Measurements from ENCODE around the gene TTLL1.
"Not testable (repeated sequence)": the region's sequence is repeated elsewhere in the genome, so short reads cannot be mapped to it uniquely, and the experiment has no call there.

Gene TTLL1

DNA sequence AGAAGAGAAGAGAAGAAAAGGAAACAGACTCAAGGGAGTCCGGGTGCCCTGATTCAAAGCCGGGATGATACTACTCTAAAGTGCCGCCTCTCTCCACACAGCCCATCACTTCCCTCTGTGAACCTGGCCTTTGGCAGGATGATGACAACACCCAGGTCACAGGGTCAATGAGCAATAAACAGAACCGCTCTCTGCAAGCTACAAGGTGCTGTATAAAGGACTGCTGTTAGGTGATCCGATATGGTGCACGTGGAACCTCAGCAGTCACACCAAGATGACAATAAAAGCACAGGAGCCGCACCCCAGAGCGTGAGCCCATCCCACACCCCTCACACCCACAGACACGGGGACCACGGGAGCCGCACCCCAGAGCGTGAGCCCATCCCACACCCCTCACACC, 10.7 kb downstream of the TTLL1 start:
- in situ Hi-C loops (cut with HindIII; ENCODE audit: low sequenced_read_pairs), result no loop called here

- in situ Hi-C loops (cut with HindIII; ENCODE audit: low sequenced_read_pairs), result no loop called here
These were observed 11.9 kb downstream of the TTLL1 start for GRCh38 chr22:43077121-43077877.

- in situ Hi-C loops (cut with HindIII; ENCODE audit: low sequenced_read_pairs), result no loop called here
These were observed 22.3 kb downstream of the TTLL1 start for GRCh38 chr22:43066844-43067385.

GRCh38 chr22:43066134-43066533, 23.1 kb downstream of the TTLL1 start:
- in situ Hi-C loops (cut with HindIII; ENCODE audit: low sequenced_read_pairs), result no loop called here

DNA sequence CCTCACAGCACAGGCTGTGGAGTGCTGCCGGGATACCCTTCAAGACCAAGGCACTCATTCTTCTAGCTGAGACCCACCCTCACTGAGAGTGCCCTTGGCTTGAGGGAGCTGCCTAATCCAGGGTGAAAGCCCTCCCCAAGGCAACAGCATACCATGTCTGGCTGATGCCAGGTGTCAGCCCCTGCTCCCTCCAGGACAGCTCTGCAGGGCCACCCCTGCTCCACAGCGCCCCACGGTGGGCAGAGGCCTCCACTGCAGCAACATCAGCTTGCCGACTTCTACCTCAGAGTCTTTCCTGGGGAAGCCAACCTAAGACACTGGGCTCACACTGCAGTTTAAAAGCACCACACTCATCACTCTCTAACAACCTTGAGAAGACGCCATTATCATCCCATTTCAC, 29.0 kb downstream of the TTLL1 start:
- in situ Hi-C loops (cut with HindIII; ENCODE audit: low sequenced_read_pairs), result no loop called here

DNA sequence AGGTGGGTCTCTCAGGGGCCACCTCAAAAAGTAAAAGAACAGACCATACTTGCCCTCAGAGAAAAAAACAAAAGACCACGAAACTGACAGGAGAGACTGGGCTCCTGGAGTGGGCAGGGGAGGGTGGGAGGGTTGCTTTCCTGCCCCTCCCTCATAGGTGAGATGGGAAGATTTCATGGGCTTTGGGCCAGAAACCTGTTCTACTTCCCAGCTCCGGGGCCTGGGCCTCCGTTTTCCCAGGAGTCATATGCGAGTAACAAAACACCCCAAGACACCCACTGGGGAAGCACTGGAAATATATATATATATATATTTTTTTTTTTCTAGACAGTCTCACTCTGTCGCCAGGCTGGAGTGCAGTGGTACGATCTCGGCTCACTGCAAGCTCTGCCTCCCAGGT, 31.6 kb downstream of the TTLL1 start:
- in situ Hi-C loops (cut with HindIII; ENCODE audit: low sequenced_read_pairs), result no loop called here

DNA sequence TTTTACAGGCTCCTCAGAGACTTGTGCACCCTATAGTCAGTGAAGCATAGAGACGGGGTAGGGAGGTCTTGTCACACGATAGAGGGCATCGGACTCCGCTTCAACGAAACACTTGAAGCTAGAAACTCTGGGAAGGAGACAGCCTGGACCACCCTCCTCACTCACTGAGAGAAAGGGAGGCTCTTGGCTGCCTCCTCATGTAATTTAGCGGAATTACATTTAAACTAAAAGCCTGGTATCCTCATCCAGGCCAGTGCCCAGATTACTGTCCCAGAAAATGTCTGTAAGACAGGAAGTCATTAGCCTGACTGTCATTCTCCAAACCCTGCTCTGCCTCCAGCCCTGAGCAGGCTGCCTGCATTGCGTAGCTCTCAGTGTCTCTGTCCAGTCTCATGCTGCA, 36.0 kb downstream of the TTLL1 start:
- in situ Hi-C loops (cut with HindIII; ENCODE audit: low sequenced_read_pairs), result no loop called here

GRCh38 chr22:43050995-43051394, 38.2 kb downstream of the TTLL1 start:
- in situ Hi-C loops (cut with HindIII; ENCODE audit: low sequenced_read_pairs), result no loop called here

- in situ Hi-C loops (cut with HindIII; ENCODE audit: low sequenced_read_pairs), result no loop called here
These were observed 41.6 kb downstream of the TTLL1 start for GRCh38 chr22:43047605-43048004.

GRCh38 chr22:43044290-43044712, 44.9 kb downstream of the TTLL1 start:
- in situ Hi-C loops (cut with HindIII; ENCODE audit: low sequenced_read_pairs), result no loop called here

- in situ Hi-C loops (cut with HindIII; ENCODE audit: low sequenced_read_pairs), result no loop called here
These were observed 47.0 kb downstream of the TTLL1 start for GRCh38 chr22:43042101-43042780.

- in situ Hi-C loops (cut with HindIII; ENCODE audit: low sequenced_read_pairs), result no loop called here
These were observed 49.4 kb downstream of the TTLL1 start for GRCh38 chr22:43039800-43040199.

- in situ Hi-C loops (cut with HindIII; ENCODE audit: low sequenced_read_pairs), result no loop called here
These were observed 50.9 kb downstream of the TTLL1 start for GRCh38 chr22:43038325-43038724.

- in situ Hi-C loops (cut with HindIII; ENCODE audit: low sequenced_read_pairs), result no loop called here
These were observed 52.8 kb downstream of the TTLL1 start for GRCh38 chr22:43036282-43036829.

DNA sequence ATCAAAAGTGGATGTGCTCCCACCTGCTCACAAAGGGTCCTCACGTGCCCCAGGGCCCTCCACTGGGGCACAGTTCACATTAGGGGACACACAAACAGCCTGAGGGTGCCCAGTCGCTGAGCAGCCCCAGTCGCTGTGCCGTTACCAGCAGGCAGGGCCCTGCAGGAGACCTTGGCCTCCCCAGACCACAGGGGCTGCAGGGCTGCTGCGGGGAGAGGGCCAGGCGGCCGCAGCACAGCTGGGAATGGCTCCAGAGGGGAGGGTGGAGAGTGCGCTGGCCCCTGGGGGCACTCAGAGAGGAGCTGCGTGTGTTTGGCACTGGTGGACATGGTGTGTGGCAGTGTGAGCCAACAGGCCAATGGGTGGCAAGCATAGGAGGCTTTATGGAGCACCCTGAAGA, 53.9 kb downstream of the TTLL1 start:
- in situ Hi-C loops (cut with HindIII; ENCODE audit: low sequenced_read_pairs), result no loop called here

DNA sequence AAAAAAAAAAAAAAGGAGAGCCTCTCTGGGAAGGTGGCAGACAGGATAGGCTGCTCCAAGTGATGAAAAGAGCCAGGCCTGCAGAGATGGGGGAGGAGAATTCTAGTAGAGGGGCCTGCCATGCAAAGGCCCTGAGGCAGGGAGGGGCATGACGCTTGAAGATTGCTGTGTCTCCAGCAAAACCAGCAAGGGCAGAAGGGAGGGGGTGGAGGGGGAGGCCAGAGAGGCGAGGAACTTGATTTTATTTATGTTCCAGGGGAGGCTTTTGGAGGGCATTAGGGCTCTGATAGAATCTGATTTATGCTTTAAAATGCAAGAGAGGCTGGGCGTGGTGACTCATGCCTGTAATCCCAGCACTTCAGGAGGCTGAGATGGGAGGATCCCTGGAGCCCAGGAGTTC, 57.6 kb downstream of the TTLL1 start:
- in situ Hi-C loops (cut with HindIII; ENCODE audit: low sequenced_read_pairs), result no loop called here

GRCh38 chr22:43018615-43019014, 70.6 kb downstream of the TTLL1 start:
- in situ Hi-C loops (cut with HindIII; ENCODE audit: low sequenced_read_pairs), result no loop called here

DNA sequence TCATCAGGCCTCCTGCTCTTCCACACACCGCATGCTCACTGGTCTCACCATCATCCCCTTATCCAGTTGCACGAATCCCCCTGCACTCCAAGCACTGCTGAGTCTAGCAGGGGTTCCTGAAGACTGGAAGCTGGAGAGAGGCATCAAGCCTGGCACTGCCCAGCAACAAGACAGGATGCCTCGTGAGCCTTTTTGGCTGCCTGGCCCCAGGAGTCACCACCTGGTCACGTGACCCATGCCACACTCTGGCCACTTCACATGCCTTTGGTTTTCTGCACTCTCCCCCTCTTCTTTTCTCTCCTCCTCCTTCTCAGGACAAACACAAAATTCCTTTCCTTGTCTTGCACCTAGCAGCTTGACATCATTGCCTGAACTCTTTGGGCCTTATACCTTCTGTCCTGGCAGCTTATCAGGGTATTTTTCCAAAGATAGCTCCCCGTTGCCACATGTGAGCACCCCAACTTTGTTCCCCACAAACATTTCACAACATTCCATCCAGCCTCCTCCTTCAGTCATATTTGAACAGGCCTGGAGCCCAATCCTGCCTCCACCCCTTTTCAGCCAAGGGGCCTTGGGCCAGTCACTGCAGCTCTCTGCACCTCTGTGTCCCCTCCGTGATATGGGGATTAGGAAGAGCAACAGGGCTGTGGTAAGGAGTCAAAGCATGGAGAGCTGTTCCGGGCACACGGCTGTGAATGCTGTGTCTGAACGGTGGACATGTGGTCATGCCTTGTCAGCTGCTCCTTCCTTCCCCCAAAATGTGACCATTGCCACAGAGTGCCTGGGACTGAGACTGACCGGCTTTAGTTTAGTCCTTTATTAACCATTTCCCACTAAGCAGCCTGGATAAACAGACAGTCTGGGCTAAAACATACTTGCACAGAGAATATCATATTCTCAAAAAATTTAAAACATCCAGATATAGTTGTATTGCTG, 71.4 kb downstream of the TTLL1 start:
- in situ Hi-C loops (cut with HindIII; ENCODE audit: low sequenced_read_pairs), result no loop called here

GRCh38 chr22:43016150-43016549, 73.0 kb downstream of the TTLL1 start:
- in situ Hi-C loops (cut with HindIII; ENCODE audit: low sequenced_read_pairs), result not testable (repeated sequence)

GRCh38 chr22:43015677-43016042, 73.5 kb downstream of the TTLL1 start:
- in situ Hi-C loops (cut with HindIII; ENCODE audit: low sequenced_read_pairs), result no loop called here

Measured in DLD1 (cell line).